K562 (cell line): ENCODE measurements around the gene PRDM8. TPM values are rescaled to one million over a fixed set of nuclear protein-coding genes. Genes with fewer than 3 reads are reported as not detected.
A peak's percentile ranks its signal among the peaks of the same experiment; 100 is the strongest.

Experiments
- ARID1B ChIP-seq: fragments of 450-650 bp; IDR thresholded peaks from 2 replicates; pipeline ENCODE4 v1.6.1; 2016; ENCODE audit warnings: antibody characterized with exemption, mild to moderate bottlenecking, inconsistent platforms
- ARID3B ChIP-seq: fragments of 250-450 bp; sonication (Bioruptor Pico); IDR thresholded peaks from 2 replicates; pipeline ENCODE4 v1.4.0; 2020; ENCODE audit warnings: borderline replicate concordance
- DPF2 ChIP-seq: fragments of 450-650 bp; IDR thresholded peaks from 2 replicates; pipeline ENCODE4 v1.6.1; 2016
- RBM34 ChIP-seq: fragments of 200-400 bp; formaldehyde crosslinking; IDR thresholded peaks from 2 replicates; pipeline ENCODE4 v1.6.1; 2018; ENCODE audit warnings: low read length, borderline replicate concordance; ENCODE audit not compliant: insufficient read depth
- ZC3H4 ChIP-seq: sonication (generic); formaldehyde crosslinking; IDR thresholded peaks from 2 replicates; pipeline ENCODE4 v1.9.0; 2021; ENCODE audit warnings: missing genetic modification reagents, borderline replicate concordance
- ZFP36 ChIP-seq: fragments of 150-350 bp; IDR thresholded peaks from 2 replicates; pipeline ENCODE4 v1.6.1; 2018; ENCODE audit warnings: low read length, low read depth; ENCODE audit not compliant: partially characterized antibody
- ZNF12 ChIP-seq: sonication (generic); formaldehyde crosslinking; IDR thresholded peaks from 2 replicates; pipeline ENCODE4 v1.4.0; 2020; ENCODE audit warnings: mild to moderate bottlenecking, missing genetic modification reagents
- ZNF232 ChIP-seq: sonication (generic); formaldehyde crosslinking; IDR thresholded peaks from 2 replicates; pipeline ENCODE4 v1.8.0; 2022; ENCODE audit warnings: mild to moderate bottlenecking, missing genetic modification reagents
- ZNF316 ChIP-seq: fragments of 450-650 bp; IDR thresholded peaks from 2 replicates; pipeline ENCODE4 v1.6.1; 2016
- ZNF324 ChIP-seq: fragments of 250-450 bp; sonication (Bioruptor Pico); IDR thresholded peaks from 2 replicates; pipeline ENCODE4 v1.4.0; 2020; ENCODE audit warnings: mild to moderate bottlenecking
- ZNF407 ChIP-seq: fragments of 450-650 bp; IDR thresholded peaks from 2 replicates; pipeline ENCODE4 v1.6.1; 2016; ENCODE audit warnings: low read depth
- polyA plus RNA-seq, 8 experiments: library from polyadenylated mRNA; depleted of rRNA in 4 of 8; stranded (reverse) in 5 of 8; unstranded in 3 of 8; fragments of >200 nt; fragmentation: Nextera tagmentation in 2 of 8; fragmentation: Illumina TruSeq in 1 of 8; extraction: Ambion mirVana in 2 of 8; extraction: Trizol in 1 of 8; gene quantifications; 2 replicates each; pipeline versions ENCODE4 v1.2.1 to v1.2.3, GENCODE V29; 2011 to 2014; ENCODE audit warnings: inconsistent platforms in 1 of 8, missing spikeins in 1 of 8
- total RNA-seq, 7 experiments: library from RNA; depleted of rRNA in 6 of 7; stranded (reverse); fragments of >200 nt in 6 of 7; fragmentation: Illumina TruSeq in 2 of 7; extraction: Trizol in 2 of 7; gene quantifications; 2 replicates each; pipeline versions ENCODE4 v1.2.1 to v1.2.3, GENCODE V29; 2011 to 2021; ENCODE audit warnings: low replicate concordance in 1 of 7
- TF ChIP-seq, protein P1 (sequence below), 2 experiments: fragments of 450-650 bp in 1 of 2; sonication (generic) in 1 of 2; formaldehyde crosslinking in 1 of 2; IDR thresholded peaks in 1 of 2; conservative IDR thresholded peaks in 1 of 2; 2 replicates each; pipeline versions ENCODE4 v1.6.1 to v1.8.1; 2016 to 2023; ENCODE audit warnings: mild to moderate bottlenecking in 2 of 2, moderate library complexity in 2 of 2, inconsistent platforms in 1 of 2, missing genetic modification reagents in 1 of 2
- TF ChIP-seq, protein P2 (sequence below): fragments of 450-650 bp; formaldehyde crosslinking; conservative IDR thresholded peaks from 2 replicates; pipeline ENCODE4 v1.4.0; 2022; ENCODE audit warnings: mild to moderate bottlenecking, missing genetic modification characterization

The PRDM8 gene
- total and polyA plus RNA-seq, 9 of the 15 experiments (the other 6 are each of a cell fraction or from before 2014, with no cell fraction given), result 0.40 TPM; not detected in 8

DNA sequence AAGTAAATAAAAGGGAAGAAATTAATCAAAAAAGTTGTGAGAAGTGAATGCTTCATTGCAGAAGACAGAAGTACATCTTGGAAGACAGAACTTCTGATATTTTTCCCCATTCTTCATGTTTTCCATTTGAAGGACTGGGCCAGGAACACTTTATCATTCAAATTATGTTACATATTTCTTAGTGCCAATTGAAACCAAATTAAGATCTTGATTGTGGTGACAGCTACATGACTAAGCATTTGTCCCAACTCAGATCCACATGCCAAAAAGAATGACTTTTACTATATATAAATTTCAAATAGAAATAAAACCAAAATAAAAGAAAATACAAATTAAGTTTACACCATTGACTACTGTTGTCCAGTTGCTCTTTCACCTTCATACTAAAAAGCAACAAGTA, 55.1 kb downstream of the PRDM8 start (continued):
- no peak for TF ChIP-seq RBM34
- no peak for TF ChIP-seq ZNF12 (CRISPR knock-in tag)
- no peak for TF ChIP-seq ZC3H4 (CRISPR knock-in tag)
- TF ChIP-seq ZNF324 (CRISPR knock-in tag), result no peak
- TF ChIP-seq, protein P1, sequence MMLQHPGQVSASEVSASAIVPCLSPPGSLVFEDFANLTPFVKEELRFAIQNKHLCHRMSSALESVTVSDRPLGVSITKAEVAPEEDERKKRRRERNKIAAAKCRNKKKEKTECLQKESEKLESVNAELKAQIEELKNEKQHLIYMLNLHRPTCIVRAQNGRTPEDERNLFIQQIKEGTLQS (IDR thresholded peaks at IDR 0.05), result 0 out of 2 replicates have a peak, but pooled peaks have one; percentile 13
- TF ChIP-seq, protein P1 (CRISPR knock-in tag; conservative IDR thresholded peaks at IDR 0.05), result no peak
- TF ChIP-seq ARID3B (CRISPR knock-in tag), result no peak
- TF ChIP-seq ARID1B, result peak; percentile 32
- peak; percentile 84 for TF ChIP-seq ZNF316
- TF ChIP-seq DPF2, result peak; percentile 57
- TF ChIP-seq ZNF232 (CRISPR knock-in tag), result no peak
- TF ChIP-seq ZFP36, result no peak
- no peak for TF ChIP-seq ZNF407
- TF ChIP-seq, protein P2, sequence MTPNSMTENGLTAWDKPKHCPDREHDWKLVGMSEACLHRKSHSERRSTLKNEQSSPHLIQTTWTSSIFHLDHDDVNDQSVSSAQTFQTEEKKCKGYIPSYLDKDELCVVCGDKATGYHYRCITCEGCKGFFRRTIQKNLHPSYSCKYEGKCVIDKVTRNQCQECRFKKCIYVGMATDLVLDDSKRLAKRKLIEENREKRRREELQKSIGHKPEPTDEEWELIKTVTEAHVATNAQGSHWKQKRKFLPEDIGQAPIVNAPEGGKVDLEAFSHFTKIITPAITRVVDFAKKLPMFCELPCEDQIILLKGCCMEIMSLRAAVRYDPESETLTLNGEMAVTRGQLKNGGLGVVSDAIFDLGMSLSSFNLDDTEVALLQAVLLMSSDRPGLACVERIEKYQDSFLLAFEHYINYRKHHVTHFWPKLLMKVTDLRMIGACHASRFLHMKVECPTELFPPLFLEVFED (CRISPR knock-in tag), result no peak
